CD4-positive, alpha-beta T cell treated with Interleukin-17A for 1 hour (primary cell): ENCODE data around the gene CALML4.
A peak's percentile ranks its signal among the peaks of the same experiment; 100 is the strongest.
"Not testable (repeated sequence)": the region's sequence is repeated elsewhere in the genome, so short reads cannot be mapped to it uniquely, and the experiment has no call there.

Experiments used
- DNase-seq: peaks from one replicate; pipeline ENCODE4 v3.0.0-alpha.2; 2020

CALML4 gene

GRCh38 chr15:68207176-68207935, 2.2 kb upstream of the CALML4 start:
- no peak for DNase-seq

- DNase-seq = no peak
Measured at GRCh38 chr15:68206711-68207151, 1.6 kb upstream of the CALML4 start.

GRCh38 chr15:68205954-68206539, 915 bp upstream of the CALML4 start:
- DNase-seq = peak; percentile 11

- DNase-seq = no peak
Measured at GRCh38 chr15:68205558-68205944, 419 bp upstream of the CALML4 start.

GRCh38 chr15:68204361-68204760, 771 bp downstream of the CALML4 start:
- DNase-seq = no peak

GRCh38 chr15:68203956-68204355, 1.2 kb downstream of the CALML4 start:
- DNase-seq = no peak

DNA sequence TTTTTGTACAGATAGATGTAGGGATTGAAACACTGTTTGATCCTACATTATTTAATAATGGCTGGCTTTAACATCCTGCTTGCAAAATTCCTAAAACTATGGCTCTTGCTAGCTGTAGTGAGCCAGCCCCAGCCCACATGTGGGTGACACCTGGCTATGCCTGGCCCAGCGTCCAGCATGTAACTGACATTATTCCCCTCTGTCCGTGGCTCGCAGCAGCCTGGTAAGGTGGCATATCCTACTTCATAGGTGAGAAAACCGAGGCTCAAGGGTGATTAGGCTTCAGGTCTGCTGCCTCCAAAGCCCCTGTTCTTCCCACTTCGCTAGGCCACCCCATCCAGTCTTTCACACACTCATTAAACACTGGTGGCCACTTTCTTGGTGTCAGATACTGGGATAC, 1.6 kb downstream of the CALML4 start:
- no peak for DNase-seq

DNA sequence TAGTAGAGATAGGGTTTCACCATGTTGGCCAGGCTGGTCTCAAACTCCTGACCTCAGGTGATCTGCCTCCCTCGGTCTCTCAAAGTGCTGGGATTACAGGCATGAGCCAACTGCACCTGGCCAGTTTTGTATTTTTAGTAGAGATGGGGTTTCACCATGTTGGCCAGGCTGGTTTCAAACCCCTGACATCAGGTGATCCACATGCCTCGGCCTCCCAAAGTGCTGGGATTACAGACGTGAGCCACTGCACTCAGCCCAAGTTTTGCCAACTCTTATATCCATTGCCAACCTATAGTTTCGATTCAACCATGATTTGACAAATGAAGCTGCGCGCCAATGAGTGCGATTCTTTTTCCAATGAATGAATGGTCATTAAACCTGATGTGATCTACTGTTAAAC, 2.1 kb downstream of the CALML4 start:
- not testable (repeated sequence) for DNase-seq

GRCh38 chr15:68201879-68202261, 3.3 kb downstream of the CALML4 start:
- DNase-seq = no peak

DNA sequence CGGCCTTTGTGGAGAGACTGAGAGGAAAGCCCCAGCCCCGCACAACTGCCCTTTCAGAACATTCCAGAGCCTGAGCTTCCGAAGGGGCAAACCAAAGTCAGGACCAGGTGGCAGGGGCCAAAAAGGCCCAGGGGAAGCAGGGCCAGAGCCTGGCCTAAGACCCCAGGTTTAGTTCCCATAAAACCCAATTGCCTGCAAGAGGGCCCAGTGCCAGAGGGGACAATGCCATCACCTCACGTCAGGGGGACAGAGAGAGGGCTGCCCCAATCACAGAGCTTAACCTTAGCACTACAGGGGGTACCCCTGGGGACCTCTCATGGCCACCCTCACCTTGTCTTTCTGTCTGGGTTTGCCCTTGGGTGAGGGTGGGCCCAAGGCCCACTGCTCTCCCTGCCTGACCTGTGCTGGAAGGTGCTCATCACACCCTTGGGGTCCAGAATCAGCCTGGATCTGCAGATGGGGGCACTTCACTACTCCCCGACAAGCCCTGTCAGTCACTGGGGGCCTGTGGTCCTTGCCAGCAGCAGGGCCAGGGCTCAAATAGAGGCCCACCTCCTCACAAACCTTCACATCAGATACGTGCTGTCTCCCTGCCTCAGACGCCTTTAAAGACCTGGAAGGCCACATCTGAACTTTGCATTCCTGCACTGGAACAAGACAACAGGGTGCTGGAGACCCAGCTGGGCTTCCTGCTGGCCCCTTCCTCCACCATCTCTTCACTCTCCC, 3.8 kb downstream of the CALML4 start:
- DNase-seq = no peak

GRCh38 chr15:68200016-68200861, 4.9 kb downstream of the CALML4 start:
- DNase-seq = no peak

- DNase-seq = no peak
Measured at GRCh38 chr15:68199340-68199739, 5.8 kb downstream of the CALML4 start.

DNA sequence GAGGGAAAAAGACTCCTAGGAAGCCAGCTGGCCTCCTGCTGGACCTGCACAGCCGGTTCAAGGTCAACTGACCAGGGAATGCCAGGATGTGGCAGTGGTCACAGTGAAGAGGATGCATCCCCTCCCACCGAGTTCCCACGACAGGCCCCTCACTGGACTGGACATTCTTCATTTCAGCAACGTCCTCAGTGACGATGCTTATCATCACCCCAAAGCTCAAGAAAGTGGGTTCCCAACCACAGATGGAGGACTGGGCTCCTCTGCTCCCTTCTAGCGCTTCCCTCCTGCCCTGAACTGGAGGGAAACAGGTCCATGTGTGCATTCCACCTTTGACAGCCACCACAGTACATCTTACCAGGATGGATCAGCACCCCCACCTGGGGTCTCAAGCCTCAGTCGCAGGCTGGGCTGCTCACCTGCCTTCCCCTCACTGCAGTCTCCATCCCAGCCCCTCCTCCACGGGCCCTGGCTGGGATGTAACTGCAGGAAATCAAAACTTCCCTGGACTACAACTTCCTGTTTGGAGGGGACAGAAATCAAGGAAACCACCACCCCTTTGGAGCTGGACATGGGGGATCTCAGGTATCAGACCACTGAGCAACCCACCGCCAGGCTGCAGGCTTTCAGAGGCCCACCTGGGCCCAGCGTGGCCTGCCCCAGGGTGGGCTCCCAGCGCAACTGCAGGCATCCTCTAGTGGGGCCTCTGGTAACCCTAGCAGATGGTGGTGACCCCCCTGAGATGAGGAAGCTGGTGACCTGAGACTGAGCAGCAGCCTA, 7.3 kb downstream of the CALML4 start:
- no peak for DNase-seq

DNA sequence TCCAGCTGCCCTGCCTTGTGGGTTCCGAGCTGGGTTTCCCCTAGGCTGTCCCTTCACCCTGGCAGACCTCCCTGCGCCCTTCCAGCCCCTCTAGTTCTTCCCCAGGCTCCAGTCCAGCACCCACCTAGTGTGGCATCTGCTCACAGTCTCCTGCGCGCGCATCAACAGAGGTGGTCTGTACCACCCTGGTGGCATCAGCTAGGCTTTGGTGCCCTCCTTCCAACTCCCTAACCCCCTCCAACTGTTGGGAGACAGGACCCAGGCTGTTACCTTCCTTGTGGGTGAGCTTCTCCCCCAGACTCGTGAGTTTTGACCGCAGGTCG, 8.0 kb downstream of the CALML4 start:
- DNase-seq = no peak

DNA sequence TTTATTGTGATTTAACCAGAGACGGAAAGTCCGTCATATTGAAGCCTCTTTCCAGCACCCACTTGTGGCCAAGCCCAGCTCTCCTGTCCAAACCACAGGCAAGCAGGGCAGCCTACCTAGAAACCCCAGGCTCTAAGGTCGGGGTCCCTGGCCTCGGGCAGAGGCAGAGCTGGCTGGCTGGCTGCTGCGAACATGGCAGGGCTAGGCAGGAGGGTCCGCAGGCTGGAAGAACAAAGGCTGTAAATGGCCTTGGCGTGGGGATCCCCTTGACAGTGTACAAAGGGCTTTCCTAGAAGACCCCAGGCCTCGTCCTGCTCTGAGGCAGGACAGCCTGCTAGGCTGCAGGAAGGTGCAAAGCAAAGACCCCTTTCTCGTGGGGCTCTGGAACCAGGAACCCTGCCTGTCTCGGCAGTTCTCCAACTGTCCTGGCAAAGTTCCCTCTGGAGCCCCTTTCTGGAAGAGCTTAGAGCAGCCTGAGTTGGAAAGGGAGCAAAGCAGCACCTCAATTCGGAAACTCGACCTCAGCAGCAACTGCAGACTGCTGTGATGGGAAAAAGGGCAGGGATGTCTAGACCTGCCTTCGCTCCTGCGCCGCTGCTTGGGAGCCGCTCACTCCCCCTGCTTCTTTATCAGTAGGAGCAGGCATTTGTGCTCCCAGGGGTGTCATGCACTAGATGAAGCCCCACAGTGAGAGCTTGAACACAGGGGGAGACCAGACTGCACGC, 8.5 kb downstream of the CALML4 start:
- DNase-seq = no peak

GRCh38 chr15:68195336-68196112, 9.6 kb downstream of the CALML4 start:
- DNase-seq = no peak

DNA sequence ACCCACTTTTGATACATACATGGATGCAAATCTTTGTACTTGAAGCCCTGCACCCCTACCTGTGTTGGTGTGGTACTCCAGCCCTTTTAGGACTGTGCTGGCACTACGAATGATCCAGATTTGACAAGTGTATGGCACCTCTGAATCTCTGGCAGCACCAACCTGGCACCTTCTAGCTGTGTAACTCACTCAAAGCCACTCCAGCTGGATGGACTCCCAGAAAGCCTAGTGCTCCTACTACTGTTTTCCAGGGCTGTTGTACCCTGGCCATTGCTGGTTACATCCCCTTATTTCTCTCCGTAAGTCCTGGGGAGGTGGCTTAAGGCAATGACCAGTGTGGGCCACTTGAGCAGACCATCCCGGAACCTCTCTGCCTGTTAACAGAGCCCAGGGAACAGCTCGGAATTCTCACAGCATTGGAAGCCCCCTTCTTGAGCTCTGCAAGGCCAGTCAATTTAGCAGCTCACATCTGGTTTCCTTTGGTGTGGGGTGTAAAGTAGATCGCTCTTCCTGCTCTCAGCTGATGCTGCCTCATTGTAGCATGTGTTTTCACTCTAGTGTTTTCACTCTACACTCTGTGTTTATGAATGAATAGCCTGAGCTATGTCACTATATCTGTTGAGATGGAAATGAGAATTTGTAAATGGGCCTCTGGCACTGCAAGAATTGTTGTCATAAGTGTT, 12.2 kb downstream of the CALML4 start:
- DNase-seq = no peak

DNA sequence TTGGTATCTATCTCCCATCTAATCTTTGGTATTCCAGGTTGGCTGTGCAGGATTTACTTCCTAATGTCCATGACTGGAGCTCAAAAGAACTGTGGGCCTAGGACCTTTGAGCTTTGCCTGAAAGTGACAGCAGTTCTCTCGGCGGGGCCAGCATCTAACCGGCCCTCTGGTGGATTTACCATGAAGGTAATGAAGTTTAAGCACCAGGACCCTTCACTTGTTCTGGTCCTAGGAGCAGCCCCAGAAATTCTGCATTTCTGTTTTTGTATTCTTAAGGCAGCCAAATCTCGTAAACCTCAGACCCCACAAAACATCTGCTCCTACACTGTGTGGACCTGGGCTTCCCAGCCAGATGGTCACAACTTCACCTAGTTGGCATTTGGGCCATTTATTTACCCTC, 13.0 kb downstream of the CALML4 start:
- DNase-seq = no peak

- no peak for DNase-seq
Measured at GRCh38 chr15:68191555-68191954, 13.6 kb downstream of the CALML4 start.

GRCh38 chr15:68190048-68190447, 15.1 kb downstream of the CALML4 start:
- no peak for DNase-seq
